HUES64 (cell line): Measurements from ENCODE around the gene PRELP. TPM values are rescaled to one million over a fixed set of nuclear protein-coding genes. Genes with fewer than 3 reads are reported as not detected.

Source experiments
- H3K27ac ChIP-seq: 2 replicates; pipeline ENCODE4 v1.7.0; 2013; ENCODE audit warnings: low read depth, low read length, inconsistent platforms
- H3K27me3 ChIP-seq: 2 replicates; pipeline ENCODE4 v1.6.1; 2013; ENCODE audit warnings: mild to moderate bottlenecking, low read length; ENCODE audit not compliant: insufficient read depth
- H3K36me3 ChIP-seq: 2 replicates; pipeline ENCODE4 v1.6.1; 2013; ENCODE audit warnings: mild to moderate bottlenecking, low read length; ENCODE audit not compliant: insufficient read depth
- H3K4me1 ChIP-seq: 2 replicates; pipeline ENCODE4 v1.6.1; 2013; ENCODE audit warnings: mild to moderate bottlenecking, low read length, moderate library complexity; ENCODE audit not compliant: insufficient read depth
- H3K4me3 ChIP-seq: 2 replicates; pipeline ENCODE4 v1.5.1; 2013; ENCODE audit warnings: mild to moderate bottlenecking, low read length, moderate library complexity
- H3K9ac ChIP-seq: 2 replicates; pipeline ENCODE4 v1.6.1; 2013; ENCODE audit warnings: mild to moderate bottlenecking, low read depth, low read length
- H3K9me3 ChIP-seq: 2 replicates; pipeline ENCODE4 v1.6.1; 2013; ENCODE audit warnings: low read depth, low read length; ENCODE audit not compliant: insufficient read depth
- WGBS: fragments of 150-250, 120-280 bp; methylation state at CpG from one replicate; pipeline ENCODE4 v1.1.7; 2013; ENCODE audit warnings: missing lambda C conversion rate; 5-methylcytosine and 5-hydroxymethylcytosine counted together
- polyA plus RNA-seq, 2 experiments: library from polyadenylated mRNA; stranded (reverse); fragments of 50-300 nt; gene quantifications; one replicate each; pipeline ENCODE4 v1.2.3, GENCODE V29; 2013

The PRELP gene
- polyA plus RNA-seq (2013, experiment 1 of 2): 0.45 TPM
- polyA plus RNA-seq (2013, experiment 2 of 2): 0.57 TPM

GRCh38 chr1:203475012-203475981, at the start of gene PRELP:
TSS of gene PRELP (plus strand) at chr1:203475806. CDS start at chr1:203483185, 7,379 bp downstream.
- Histone ChIP-seq H3K27ac (no peak within 1 kb of the TSS), H3K9me3 (no peaks in the 10 kb centered on the region), H3K36me3 (no peaks in the 10 kb centered on the region), H3K4me1 (peaks cover 17% of the 10 kb centered on the region), H3K27me3 (no peaks in the 10 kb centered on the region), H3K4me3 (peak within 1 kb of the TSS; percentile 32), H3K9ac (no peak within 1 kb of the TSS)
- WGBS: 15% methylated on average over 7 of the region's 8 CpGs

- Histone ChIP-seq H3K27me3 (no peaks in the 10 kb centered on the region), H3K9ac (no peak overlapping the region), H3K4me1 (no peaks in the 10 kb centered on the region), H3K4me3 (no peak overlapping the region), H3K27ac (no peak overlapping the region), H3K9me3 (no peaks in the 10 kb centered on the region), H3K36me3 (no peaks in the 10 kb centered on the region)
- WGBS: 90% methylated on average over 5 of the region's 5 CpGs
Observed at GRCh38 chr1:203426366-203426765, 49.2 kb upstream of the PRELP start.

GRCh38 chr1:203426870-203427269, 48.7 kb upstream of the PRELP start:
- Histone ChIP-seq H3K27me3 (no peaks in the 10 kb centered on the region), H3K27ac (no peak overlapping the region)
- 95% methylated on average over 2 of the region's 2 CpGs for WGBS

GRCh38 chr1:203427451-203427850, 48.2 kb upstream of the PRELP start:
- H3K4me3 ChIP-seq: no peak overlapping the region
- H3K27ac ChIP-seq: no peak overlapping the region
- WGBS: 94% methylated on average over 4 of the region's 4 CpGs
- H3K9me3 ChIP-seq: no peaks in the 10 kb centered on the region
- H3K4me1 ChIP-seq: no peaks in the 10 kb centered on the region
- H3K27me3 ChIP-seq: no peaks in the 10 kb centered on the region
- H3K36me3 ChIP-seq: no peaks in the 10 kb centered on the region
- H3K9ac ChIP-seq: no peak overlapping the region

More at GRCh38 chr1:203426870-203427269, 48.7 kb upstream of the PRELP start:
- Histone ChIP-seq H3K36me3 (no peaks in the 10 kb centered on the region), H3K9ac (no peak overlapping the region), H3K4me1 (no peaks in the 10 kb centered on the region), H3K9me3 (no peaks in the 10 kb centered on the region), H3K4me3 (no peak overlapping the region)

- Histone ChIP-seq H3K9ac (no peak overlapping the region), H3K4me1 (no peaks in the 10 kb centered on the region), H3K4me3 (no peak overlapping the region), H3K27ac (no peak overlapping the region), H3K27me3 (no peaks in the 10 kb centered on the region), H3K9me3 (no peaks in the 10 kb centered on the region), H3K36me3 (no peaks in the 10 kb centered on the region)
- WGBS: 95% methylated on average over 11 of the region's 11 CpGs
Observed at GRCh38 chr1:203428981-203429599, 46.5 kb upstream of the PRELP start.

GRCh38 chr1:203435615-203436014, 40.0 kb upstream of the PRELP start:
- Histone ChIP-seq H3K27ac (no peak overlapping the region), H3K9ac (no peak overlapping the region), H3K27me3 (no peaks in the 10 kb centered on the region; the same call in 1 of the 2 replicates), H3K4me1 (no peaks in the 10 kb centered on the region), H3K4me3 (no peak overlapping the region), H3K9me3 (no peaks in the 10 kb centered on the region), H3K36me3 (no peaks in the 10 kb centered on the region)
- WGBS: 61% methylated on average over 7 of the region's 7 CpGs

GRCh38 chr1:203437696-203438315, 37.8 kb upstream of the PRELP start:
- Histone ChIP-seq H3K4me1 (peaks cover 2% of the 10 kb centered on the region), H3K36me3 (no peaks in the 10 kb centered on the region), H3K27ac (no peak overlapping the region), H3K9me3 (no peaks in the 10 kb centered on the region), H3K27me3 (no peaks in the 10 kb centered on the region; the same call in 1 of the 2 replicates), H3K9ac (no peak overlapping the region), H3K4me3 (no peak overlapping the region)
- WGBS: 91% methylated on average over 15 of the region's 15 CpGs

- WGBS: 94% methylated on average over 6 of the region's 6 CpGs
- Histone ChIP-seq H3K27ac (no peak overlapping the region), H3K36me3 (no peaks in the 10 kb centered on the region), H3K9me3 (no peaks in the 10 kb centered on the region), H3K4me1 (peaks cover 11% of the 10 kb centered on the region), H3K27me3 (no peaks in the 10 kb centered on the region; the same call in 1 of the 2 replicates), H3K9ac (no peak overlapping the region), H3K4me3 (no peak overlapping the region)
Observed at GRCh38 chr1:203439131-203439730, 36.4 kb upstream of the PRELP start.

- Histone ChIP-seq H3K4me1 (peaks cover 11% of the 10 kb centered on the region), H3K9ac (no peak overlapping the region), H3K27me3 (no peaks in the 10 kb centered on the region; the same call in 1 of the 2 replicates), H3K9me3 (0 out of 2 replicates have a peak, but pooled peaks cover 5% of the 10 kb centered on the region), H3K27ac (no peak overlapping the region), H3K36me3 (no peaks in the 10 kb centered on the region), H3K4me3 (no peak overlapping the region)
- WGBS: 54% methylated on average over 7 of the region's 7 CpGs
Observed at GRCh38 chr1:203440771-203441170, 34.8 kb upstream of the PRELP start.

- Histone ChIP-seq H3K4me3 (no peak overlapping the region), H3K27me3 (no peaks in the 10 kb centered on the region; the same call in 1 of the 2 replicates), H3K9ac (no peak overlapping the region), H3K4me1 (peaks cover 11% of the 10 kb centered on the region), H3K36me3 (no peaks in the 10 kb centered on the region), H3K27ac (no peak overlapping the region), H3K9me3 (0 out of 2 replicates have a peak, but pooled peaks cover 6% of the 10 kb centered on the region)
- whole genome bisulfite sequencing: 85% methylated on average over 9 of the region's 9 CpGs
Observed at GRCh38 chr1:203441766-203442165, 33.8 kb upstream of the PRELP start.
